ENCODE measurements around the gene CDC42BPA.
"Not testable (repeated sequence)": the region's sequence is repeated elsewhere in the genome, so short reads cannot be mapped to it uniquely, and the experiment has no call there.

The CDC42BPA gene

DNA sequence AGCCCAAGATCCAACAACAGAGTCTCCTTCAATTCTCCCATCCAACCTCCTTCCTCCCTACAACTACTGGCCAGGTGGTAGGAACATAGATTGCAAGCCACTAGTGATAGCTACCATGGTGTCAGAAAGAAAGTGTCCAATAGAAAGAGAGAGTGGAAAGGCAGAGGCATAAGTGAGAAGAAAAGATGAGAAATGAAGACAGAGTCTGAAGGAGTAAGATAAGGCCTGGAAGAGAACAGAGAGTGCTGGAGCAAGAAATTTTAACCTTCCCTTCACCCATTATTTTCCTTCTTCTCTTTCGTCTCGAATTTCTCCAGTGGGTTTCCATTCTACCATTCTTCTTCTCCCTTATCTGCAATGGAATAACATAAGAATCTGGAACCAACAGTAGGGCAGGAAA, 57.9 kb downstream of the CDC42BPA start:
- ATAC-seq: no peak

DNA sequence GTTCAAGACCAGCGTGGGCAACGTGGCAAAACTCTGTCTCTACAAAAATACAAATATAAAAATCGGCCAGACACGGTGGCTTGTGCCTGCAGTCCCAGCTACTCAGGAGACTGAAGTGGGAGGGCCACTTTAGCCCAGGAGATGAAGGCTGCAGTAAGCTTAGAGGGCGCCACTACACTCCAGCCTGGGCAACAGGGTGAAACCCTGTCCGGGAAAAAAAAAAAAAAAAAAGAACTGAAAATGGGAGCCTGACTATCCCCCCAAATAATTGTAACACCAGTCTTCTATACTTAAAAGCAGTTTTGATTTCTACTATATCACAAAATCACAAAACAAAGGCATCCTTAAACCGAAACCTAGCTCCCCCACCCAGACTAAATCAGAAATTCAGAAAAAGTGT, 60.3 kb downstream of the CDC42BPA start:
- no peak for ATAC-seq

DNA sequence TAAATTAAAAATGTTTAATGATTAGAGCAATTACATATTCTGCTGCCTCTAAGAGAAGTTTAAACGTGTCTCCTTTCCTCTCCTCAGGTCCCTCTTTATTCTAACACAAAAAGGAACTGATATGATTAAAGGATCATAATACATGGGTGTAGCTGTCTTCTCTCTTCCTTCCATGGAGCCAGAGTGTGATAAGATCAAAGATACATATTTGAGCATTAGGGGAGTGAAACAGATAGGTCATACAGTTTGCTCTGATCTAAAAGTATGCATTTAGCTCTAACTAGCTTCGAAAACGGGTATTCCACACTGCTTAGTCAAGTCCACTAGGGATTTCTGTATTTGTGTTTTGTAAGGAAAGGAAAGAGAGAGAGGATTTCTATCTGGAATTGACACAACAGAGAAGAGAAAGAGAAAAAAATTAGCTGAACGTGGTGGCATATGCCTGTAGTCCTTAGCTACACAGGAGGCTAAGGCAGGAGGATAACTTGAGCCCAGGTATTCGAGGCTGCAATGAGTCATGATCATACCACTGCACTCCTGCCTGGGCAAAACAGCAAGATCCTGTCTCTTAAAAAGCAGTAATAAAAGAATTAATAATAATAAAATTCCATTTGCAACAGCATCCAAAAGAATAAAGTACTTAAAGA, 63.1 kb downstream of the CDC42BPA start:
- ATAC-seq: no peak

DNA sequence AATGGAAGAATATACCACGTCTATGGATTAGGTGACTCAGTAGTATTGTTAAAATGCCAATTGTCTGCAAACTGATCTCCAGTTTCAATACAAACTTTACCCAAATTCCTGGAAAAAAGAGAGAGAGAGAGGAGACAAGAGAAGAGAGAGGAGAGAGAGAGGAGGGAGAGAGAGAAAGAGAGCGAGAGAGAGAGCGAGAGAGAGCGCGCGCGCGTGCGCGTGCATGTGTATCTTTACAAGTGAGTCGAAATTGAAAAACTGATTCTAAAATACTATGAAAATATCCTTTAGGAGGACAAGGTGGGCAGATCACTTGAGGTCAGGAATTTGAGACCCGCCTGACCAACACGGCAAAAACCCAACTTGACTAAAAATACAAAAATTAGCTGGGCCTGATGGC, 65.2 kb downstream of the CDC42BPA start:
- ATAC-seq: no peak

GRCh38 chr1:227245613-227246320, 72.5 kb downstream of the CDC42BPA start:
- ATAC-seq: no peak

GRCh38 chr1:227244339-227245118, 73.8 kb downstream of the CDC42BPA start:
- no peak for ATAC-seq

- ATAC-seq: no peak
Observed at GRCh38 chr1:227242811-227243682, 75.2 kb downstream of the CDC42BPA start.

DNA sequence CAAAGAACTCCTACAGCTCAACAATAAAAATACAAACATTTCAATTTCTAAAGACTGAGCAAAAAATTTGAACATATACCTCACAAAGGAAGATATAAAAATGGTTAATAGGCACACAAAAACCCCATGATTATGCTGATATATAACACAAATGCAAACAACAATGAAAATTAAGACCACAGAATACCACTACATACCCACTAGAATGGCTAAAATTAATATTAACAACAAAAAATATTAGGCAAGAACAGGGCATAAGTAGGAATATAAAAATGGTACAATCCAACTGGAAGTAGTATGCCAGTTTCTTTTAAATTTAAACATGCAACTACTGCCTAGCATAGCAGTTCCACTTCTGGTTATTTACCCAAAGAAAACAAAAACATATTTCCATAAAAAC, 77.3 kb downstream of the CDC42BPA start:
- ATAC-seq: no peak

DNA sequence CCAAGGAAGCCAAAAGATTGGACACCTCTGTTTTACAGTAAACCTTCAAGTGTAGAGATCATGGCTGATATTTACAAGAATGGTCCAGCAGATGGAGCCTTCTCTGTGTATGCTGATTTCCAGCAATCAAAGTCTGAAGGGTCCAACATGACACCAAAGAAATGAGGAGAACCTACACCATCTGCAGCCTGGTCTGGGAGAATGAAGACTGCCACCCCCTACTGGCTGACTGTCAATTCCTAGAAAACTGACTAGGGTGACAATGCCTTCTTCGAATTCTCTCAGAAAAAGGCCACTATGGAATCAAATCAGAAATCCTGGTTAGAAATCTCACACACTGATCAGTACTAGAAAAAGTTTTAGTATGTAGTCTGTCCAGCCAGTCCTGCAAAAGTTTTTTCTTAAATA, 83.3 kb downstream of the CDC42BPA start:
- no peak for ATAC-seq

GRCh38 chr1:227231128-227231527, 87.2 kb downstream of the CDC42BPA start:
- ATAC-seq: not testable (repeated sequence)

DNA sequence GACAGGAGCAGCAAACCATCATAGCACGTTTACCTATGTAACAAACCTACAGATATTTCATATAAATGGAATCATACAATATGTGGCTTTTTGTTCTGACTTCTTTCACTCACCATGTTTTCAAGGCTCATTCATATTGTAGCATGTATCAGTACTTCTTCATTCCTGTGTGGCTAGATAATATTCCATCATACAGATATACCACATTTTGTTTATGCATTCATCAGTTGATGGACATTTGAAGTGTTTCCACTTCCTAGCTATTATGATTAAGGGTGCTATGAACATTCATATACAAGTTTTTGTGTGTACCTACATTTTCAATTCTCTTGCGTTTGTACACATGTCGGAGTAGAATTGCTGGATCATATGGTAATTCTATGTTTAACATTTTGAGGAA, 90.1 kb downstream of the CDC42BPA start:
- ATAC-seq: no peak

DNA sequence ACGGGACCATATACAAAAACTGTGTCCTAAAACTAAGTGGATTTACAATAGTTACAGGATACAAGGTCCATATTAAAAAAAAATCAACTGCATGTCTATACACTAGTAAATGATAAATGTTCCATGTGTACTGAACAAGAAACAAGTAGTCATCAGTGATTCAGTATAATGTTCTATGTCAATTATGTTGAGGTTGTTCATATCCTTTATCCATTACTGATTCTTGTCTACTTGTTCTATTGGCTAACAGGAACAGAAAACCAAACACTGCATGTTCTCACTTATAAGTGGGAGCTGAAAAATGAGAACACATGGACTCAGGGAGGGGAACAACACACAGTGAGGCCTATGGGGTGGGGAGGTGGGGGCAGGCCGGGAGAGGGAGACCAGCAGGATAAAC, 90.5 kb downstream of the CDC42BPA start:
- no peak for ATAC-seq

DNA sequence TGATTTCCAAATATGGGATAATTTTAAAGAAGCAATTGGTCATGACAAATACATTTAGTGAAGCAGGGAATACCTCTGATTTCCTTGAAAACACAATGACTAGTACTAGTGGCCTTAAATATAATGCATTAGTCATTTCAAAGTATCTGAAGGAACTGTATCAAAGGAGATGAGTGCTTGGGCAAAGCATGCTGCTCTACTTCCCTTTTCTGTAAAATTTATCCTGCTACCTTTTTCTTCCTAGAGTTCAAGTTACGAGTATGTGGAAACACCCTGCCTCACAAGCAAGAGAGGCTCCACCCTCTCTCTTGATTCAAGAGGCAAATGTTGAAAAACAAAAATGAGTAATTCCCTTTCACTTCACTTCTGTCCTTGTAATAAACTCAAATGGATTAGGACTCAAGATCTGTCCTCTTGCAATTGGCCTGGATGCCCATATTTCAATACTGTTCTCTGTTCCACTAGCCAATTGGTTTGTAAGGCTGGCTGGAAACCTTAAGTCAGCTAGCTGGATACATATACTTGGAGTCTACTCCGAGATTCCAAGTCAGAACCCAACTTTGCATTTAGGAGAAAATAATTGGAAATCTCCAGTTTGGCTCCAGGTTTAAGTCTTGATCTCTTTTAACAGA, 92.5 kb downstream of the CDC42BPA start:
- no peak for ATAC-seq

DNA sequence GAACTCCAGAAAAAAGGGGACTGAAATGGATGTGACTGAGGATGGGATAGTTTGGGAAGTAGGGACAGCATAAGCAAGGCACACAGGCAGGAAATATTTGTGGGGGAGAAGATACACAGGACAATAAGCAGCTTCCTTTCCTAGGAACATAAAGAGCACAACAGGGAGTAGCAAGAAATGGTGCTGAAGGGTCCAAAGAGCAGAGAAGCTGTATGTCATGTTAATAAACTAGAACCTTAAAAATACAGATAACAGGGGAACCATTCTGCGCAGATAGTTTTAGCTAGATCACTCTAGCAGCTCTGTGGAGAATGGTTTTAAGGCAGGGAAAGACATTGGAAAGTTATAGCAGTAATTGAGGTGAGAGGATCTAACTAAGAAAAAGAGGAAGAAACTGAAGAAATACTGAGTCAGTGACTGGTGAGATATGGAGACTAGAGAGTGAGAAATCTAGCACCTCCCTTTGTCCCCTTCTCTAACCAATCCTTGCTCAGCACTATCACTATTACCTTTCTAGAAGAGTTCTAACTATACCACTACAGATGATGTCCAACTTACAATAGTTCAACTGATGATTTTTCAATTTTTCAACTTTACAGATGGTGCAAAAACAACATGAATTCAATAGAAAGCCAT, 95.0 kb downstream of the CDC42BPA start:
- ATAC-seq: no peak

GRCh38 chr1:227219715-227220292, 98.5 kb downstream of the CDC42BPA start:
- no peak for ATAC-seq

DNA sequence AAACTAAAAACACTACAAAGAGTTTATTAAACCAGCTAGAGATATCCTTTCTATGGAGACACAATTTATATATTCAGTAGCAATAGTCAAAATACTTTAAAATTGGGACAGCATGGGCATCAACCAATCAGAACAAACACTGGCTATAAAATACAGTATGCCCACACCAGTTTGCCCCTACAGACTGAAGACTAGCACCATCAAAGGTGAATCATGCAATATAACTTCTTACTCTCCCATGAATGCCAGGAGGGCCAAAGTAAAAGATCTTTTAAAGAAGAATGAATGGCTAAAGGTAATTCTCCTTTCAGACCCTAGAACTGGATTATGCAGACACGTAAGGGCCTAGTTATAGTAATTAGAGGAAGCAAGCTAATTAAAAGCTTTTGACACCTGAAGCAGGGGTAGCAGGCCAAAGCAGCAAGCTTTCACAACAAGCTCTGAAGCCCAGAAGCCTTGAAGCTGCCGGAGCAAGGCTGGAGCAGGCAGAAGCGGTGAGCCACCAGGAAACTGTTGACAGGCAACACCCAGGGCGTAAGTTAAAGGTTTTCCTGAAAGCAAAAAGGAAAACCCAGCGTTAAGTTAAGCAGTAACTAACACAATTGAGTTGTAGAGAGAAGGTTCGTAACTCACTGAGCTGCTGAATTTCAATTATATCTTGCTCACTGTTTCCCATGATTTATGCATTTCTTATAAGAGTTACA, 99.3 kb downstream of the CDC42BPA start:
- ATAC-seq: no peak

GRCh38 chr1:227215863-227216510, 102.3 kb downstream of the CDC42BPA start:
- ATAC-seq: no peak

GRCh38 chr1:227214207-227214606, 104.1 kb downstream of the CDC42BPA start:
- ATAC-seq: no peak

- ATAC-seq: no peak
Observed at GRCh38 chr1:227213426-227213825, 104.9 kb downstream of the CDC42BPA start.

DNA sequence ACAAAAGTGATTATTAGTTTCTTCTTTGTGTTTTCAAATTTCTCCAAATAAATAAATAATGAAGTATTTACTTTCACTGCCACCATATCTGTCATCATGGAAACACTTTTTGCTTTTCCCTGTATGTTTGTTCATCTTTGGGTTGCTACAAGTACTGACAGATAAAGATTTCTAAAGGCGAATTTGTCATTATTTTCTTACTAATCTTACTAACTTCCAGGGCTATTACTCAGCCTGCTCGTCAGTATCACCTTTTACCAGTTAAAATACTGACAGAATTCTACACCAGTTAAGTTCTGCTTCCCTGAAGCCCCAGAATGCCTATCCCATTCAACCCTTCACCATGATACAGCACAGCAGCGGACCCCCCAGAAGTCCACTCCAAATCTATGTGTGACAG, 106.1 kb downstream of the CDC42BPA start:
- no peak for ATAC-seq

All from activated CD4-positive, CD25-positive, alpha-beta regulatory T cell treated with anti-CD3 and anti-CD28 coated beads, Interleukin-2, amount 50 U/mL, for 24 hours (primary cell).